Eye (tissue), 1 donor: ENCODE data around the gene CCL16.
"Not testable (repeated sequence)": the region's sequence is repeated elsewhere in the genome, so short reads cannot be mapped to it uniquely, and the experiment has no call there.

Source experiments
- DNase-seq: peaks from one replicate; pipeline ENCODE4 v3.0.0-alpha.2; 2015

The CCL16 gene

GRCh38 chr17:35984140-35984539, 2.8 kb upstream of the CCL16 start:
- DNase-seq: no peak

- no peak for DNase-seq
These were observed 1.3 kb upstream of the CCL16 start for GRCh38 chr17:35982409-35983191.

- DNase-seq: no peak
These were observed 622 bp upstream of the CCL16 start for GRCh38 chr17:35981908-35982330.

DNA sequence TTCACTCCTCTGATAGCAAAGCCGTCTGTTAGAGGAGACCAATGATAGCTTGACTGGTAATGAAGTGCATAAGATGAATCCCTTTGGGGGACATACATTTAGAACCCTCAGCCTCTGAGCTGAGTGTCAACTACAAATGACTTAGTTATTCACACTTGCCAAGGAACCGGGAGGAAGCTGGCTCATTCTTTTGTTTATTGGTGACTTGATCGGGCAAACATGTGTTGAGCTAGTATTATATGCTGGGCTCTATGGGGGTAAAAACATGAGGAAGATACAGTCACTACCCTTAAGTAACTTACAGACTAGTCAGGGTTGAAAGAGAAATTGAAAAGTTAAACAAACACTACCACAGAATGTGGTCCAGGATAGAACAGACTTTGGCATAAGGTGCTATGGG, 3.0 kb downstream of the CCL16 start:
- no peak for DNase-seq

DNA sequence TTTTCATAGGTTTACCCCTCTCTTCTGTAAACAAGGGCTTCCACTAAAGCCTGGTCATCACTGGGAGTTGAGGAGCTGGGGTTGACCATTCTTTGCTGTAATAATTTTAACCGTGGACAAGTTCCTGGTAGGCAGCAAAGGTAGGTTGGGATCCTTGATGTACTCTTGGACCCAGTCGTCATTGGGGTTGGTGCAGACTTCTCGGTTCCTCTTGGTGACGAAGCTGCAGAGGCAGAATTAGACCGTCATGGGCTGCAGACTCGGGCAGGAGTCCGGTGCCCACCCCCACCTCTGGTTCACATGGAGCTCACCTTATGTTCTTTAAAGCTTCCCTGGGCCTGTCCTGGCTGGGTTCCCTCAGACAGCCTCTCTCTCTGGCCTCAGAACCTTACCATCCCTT, 3.8 kb downstream of the CCL16 start:
- no peak for DNase-seq

DNA sequence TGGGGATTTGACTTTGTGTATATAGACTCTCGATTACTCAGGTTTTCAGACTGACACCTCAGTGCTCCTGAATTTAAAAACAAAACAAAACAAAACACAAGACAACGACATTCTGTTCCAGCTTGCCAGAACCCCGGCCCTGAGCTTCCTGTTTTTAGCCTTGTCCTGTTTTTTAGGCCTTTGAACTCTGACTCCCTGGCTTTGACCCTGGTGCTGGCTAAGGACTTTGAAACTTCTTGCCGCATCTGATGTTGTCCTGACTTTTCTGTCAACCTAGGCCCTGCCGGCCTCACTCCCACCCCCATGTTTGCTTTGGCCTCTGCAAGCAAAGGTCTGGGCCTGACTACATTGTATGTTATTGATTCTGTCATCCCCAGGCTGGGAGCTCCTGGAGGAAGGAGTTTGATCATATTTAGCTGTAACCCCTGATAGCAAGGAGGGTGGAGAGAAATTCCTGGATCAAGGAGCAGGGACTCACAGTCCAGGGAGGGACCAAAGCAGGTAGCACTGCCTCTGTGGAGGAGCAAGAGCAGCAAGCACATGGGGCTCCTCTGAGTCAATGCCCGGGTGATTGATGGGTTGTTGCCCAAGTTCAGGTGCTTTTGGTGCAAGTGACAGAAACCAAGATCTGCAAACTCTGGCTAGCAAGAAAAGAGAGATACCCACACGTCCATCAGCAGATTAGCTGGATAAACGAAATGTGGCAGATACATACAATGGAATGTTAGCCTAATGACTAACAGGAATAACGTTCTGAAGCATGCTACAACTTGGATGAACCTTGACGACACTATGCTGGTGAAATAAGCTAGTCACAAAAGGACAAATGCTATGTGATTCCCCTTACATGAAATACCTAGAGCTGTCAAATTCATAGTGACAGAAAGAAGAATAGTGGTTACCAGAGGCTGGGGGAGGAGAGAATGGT, 7.7 kb downstream of the CCL16 start:
- DNase-seq: no peak

DNA sequence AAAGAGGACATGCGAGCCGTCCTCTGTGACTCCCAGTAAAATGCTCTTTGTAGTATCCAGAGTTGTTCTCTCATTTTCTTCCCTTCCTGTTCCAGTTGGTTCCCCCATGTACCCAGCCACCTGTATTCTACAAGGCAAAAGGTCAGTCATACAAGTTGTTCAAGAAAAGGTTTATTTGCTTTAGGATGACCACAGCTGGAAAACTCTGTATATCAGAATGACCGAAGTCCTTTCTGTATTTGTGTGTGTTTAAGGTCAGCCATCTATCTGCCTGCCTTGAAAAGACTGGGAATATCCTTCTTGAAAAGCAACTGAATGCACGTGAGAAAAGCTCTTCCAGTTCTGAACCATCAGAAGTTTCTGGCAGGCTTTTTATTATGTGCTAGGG, 8.4 kb downstream of the CCL16 start:
- DNase-seq: no peak

GRCh38 chr17:35972535-35972934, 8.8 kb downstream of the CCL16 start:
- DNase-seq: no peak

DNA sequence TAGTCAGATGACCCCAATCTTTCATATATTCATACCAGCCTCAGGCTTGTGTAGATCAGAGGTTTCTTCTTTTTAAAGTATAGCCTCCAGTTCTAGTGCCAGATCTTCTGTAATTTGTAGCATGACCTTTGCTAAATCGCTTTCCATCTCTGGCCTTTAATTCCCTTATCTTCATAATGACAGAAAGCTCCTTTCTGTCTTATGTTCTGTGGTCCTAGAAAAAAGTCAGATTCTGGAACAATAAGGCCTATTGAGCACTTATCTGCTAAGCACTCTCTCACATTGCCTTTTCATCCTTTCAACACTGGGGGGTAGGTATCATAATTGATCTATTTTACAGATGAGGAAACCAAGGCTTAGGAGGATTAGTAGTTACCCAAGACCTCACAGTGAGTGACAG, 9.2 kb downstream of the CCL16 start:
- no peak for DNase-seq

DNA sequence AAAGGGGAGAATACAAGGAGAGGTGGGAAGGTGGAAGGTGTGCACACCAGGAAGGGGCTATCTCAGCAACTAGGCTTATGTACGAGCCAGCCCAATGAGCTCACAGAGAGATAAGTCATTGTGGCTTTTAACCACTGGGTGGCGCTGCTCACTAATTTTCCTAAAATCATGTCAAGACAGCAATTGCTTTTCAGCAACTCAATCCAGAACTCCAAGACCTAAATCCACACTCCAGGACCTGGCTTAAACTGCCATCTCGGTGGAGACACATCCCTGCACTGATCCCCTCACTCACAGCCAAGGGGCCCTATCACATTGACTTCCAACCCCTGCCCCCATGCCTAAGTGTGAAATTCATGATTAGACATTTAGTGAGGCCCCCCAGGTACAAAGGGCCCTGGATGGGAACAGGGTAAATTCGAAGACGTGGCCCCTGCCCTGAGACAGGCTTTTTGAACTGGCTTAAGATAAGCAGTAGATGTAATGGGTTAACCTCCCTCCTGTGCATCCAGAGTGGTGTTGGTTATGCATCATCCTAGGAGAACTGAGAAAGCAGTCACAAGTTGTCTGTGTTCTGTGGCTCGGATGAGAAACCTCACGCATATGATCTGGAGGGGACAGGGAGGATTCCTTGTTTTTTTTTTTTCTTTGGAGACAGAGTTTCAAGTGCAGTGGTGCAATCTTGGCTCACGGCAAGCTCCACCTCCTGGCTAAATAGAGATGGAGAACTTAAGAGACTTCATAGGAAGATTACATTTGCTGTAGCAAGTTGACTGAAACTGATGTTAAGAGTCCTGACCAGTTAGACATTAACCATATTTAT, 11.5 kb downstream of the CCL16 start:
- DNase-seq: peak; percentile 96

DNA sequence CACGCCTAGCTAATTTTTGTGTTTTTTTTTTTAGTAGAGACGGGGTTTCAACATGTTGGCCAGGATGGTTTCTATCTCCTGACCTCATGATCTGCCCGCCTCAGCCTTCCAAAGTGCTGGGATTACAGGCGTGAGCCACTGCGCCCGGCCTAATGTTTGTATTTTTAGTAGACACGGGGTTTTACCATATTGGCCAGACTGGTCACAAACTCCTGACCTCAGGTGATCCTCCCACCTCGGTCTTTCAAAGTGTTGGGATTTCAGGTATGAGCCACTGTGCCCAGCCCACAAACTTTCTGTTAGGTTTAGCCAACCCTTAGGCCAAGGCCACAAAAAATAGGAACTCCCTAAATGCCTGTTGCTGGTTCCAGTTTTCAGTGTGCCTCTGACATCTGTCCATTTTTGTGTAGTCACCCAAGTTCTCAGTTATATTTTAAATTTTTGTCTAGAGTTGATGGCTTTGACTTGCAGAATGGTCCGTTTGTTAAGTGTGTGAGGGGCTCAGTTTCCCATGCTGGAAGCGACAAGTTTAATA, 12.7 kb downstream of the CCL16 start:
- no peak for DNase-seq

GRCh38 chr17:35965272-35965671, 16.0 kb downstream of the CCL16 start:
- DNase-seq: no peak

- DNase-seq: no peak
These were observed 17.6 kb downstream of the CCL16 start for GRCh38 chr17:35963663-35964062.

DNA sequence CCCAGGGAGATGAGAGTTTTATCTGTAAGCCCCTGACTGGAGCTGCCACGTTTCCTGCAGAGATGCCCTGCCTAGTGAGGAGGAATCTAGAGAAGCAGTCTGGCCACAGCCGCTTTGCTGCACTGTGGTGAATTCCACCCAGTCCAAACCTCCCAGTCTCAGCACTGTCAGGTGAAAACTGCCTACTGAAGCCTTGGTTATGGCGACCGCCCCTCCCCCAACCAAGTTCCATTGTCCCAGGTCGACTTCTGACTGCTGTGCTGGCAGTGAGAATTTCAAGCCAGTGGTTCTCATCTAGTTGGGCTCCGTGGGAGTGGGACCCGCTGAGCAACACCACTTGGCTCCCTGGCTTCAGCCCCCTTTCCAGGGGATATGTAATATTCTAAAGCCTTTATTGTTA, 27.6 kb downstream of the CCL16 start:
- no peak for DNase-seq

- no peak for DNase-seq
These were observed 31.9 kb downstream of the CCL16 start for GRCh38 chr17:35949401-35949800.

GRCh38 chr17:35948092-35948491, 33.2 kb downstream of the CCL16 start:
- no peak for DNase-seq

DNA sequence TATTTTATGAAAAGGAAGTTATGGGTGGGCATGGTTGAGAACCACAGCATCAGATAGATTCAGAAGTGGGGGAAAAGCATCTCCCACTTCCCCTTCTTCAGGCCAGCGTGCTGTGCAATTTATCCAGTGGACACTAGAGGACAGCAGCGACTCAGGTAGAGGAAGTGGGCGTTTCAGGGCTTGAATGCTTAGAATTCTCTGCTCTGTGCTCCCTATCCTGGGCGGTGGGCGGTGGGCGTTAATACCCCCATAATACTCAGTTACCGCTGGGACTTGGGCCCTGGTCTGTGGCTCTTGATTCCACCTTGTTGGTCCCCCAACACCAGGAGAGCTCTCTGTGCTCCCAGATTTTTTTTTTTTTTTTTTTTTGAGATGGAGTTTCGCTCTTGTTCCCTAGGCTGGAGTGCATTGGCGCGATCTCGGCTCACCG, 34.1 kb downstream of the CCL16 start:
- DNase-seq: peak; percentile 71

- DNase-seq: no peak
These were observed 37.1 kb downstream of the CCL16 start for GRCh38 chr17:35944151-35944550.

DNA sequence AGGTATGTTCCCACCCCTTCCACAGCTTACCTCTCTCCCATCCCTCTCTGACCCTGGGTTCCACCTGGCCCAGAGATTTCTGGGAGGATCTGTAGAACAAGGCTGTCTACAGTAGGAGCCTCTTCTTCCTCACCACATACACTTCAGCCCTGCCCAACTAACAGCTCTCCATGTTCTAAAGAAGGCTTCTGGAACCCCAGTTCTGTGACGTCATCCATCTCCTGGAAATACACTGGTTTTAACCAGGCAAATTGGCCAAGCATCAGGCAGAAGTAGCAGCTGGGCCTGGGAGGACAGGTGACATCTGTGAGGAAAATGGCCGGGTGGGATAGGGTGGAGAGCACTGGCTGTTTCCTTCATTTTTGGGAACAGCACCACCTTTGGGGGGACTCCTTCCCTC, 37.8 kb downstream of the CCL16 start, which contains the start of gene LYZL6:
LYZL6 (minus strand) TSS at position 177 of the 400 bp plus-strand sequence. CDS start 4,357 bp downstream, outside the sequence.
- DNase-seq: no peak

GRCh38 chr17:35942588-35943186, 38.6 kb downstream of the CCL16 start:
- no peak for DNase-seq

- DNase-seq: not testable (repeated sequence)
These were observed 42.8 kb downstream of the CCL16 start for GRCh38 chr17:35938492-35938891.

DNA sequence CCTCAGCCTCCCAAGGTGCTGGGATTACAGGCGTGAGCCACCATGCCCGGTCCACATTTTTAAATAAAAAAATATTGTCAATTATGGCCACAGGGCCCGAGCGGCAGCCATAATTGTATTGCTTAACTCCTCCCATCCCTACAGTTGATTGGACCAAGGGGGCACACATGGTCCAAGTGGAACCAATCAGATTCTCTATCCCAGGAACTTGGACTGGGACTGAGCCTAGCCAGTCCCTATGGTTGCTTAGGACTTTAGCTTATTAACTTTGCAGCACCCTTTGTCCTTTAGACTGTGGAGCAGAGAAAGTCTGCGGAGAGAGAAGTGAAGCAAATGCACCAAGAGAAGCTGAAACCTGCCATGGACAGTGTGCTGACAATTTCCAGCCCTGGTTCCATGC, 45.2 kb downstream of the CCL16 start:
- DNase-seq: no peak
